ENCODE results near the gene EPAS1. TPM values are rescaled to one million over a fixed set of nuclear protein-coding genes. Genes with fewer than 3 reads are reported as not detected.

EPAS1 gene
- total RNA-seq, 1 experiment from 2014 or later: 77.3 TPM

- H3K36me3 Mint-ChIP-seq (ENCODE audit: insufficient read depth, unreplicated experiment): peaks cover 30% of the 10 kb centered on the region
- no peaks in the 10 kb centered on the region for H3K27me3 ChIP-seq (replicated peaks; ENCODE audit: control insufficient read depth, insufficient read depth, low read length)
- ChIA-PET CTCF (interaction anchor here (1.0 kb wide), 1 partner anchor 35 kb away, joined by 4 read pairs; no protein-coding TSS in a partner anchor), POLR2A (interaction anchor here (0.6 kb wide), 1 partner anchor 33 kb away, joined by 4 read pairs; no protein-coding TSS in a partner anchor)
- peaks cover 9% of the 10 kb centered on the region for H3K9me3 Mint-ChIP-seq (ENCODE audit: unreplicated experiment)
- H3K36me3 ChIP-seq (ENCODE audit: control insufficient read depth, insufficient read depth, low read length): 0 out of 2 replicates have a peak, but pooled peaks cover 2% of the 10 kb centered on the region
- peak in 1 of 2 experiments; percentile 30 for DNase-seq
- peaks cover 46% of the 10 kb centered on the region for H3K4me1 Mint-ChIP-seq (ENCODE audit: low read depth, unreplicated experiment)
- H3K9me3 ChIP-seq: no peaks in the 10 kb centered on the region
- H3K27ac Mint-ChIP-seq (ENCODE audit: unreplicated experiment): no peak overlapping the region
- intact Hi-C loops (cut with micrococcal nuclease; ENCODE audit: unreplicated experiment): loop anchor here (1.0 kb wide), 1 partner anchor 65 kb away; no protein-coding TSS in a partner anchor
- peak in 1 of 2 experiments; percentile 30 for TF ChIP-seq CTCF (IDR thresholded peaks at IDR 0.05; ENCODE audit: insufficient read depth in 1 of 2, low read depth in 1 of 2, low read length in 1 of 2, severe bottlenecking in 1 of 2, unreplicated experiment in 1 of 2)
- no TSS peak for BruUV-seq (replicated peaks)
- H3K4me1 ChIP-seq: peaks cover 30% of the 10 kb centered on the region
- peak overlapping the region; percentile 90 for H3K4me3 ChIP-seq (ENCODE audit: low read depth, low read length)
- peaks cover 2% of the 10 kb centered on the region for H3K27me3 Mint-ChIP-seq (ENCODE audit: insufficient read depth, unreplicated experiment)
- H3K4me3 Mint-ChIP-seq (ENCODE audit: unreplicated experiment): peak overlapping the region; percentile 83
Observed at GRCh38 chr2:46300406-46300832, 3.2 kb downstream of the EPAS1 start.

GRCh38 chr2:46302005-46302695 lies 4.9 kb downstream of the EPAS1 start:
- ChIA-PET CTCF (no interaction called here), POLR2A (no interaction called here)
- peaks cover 9% of the 10 kb centered on the region for H3K9me3 Mint-ChIP-seq (ENCODE audit: unreplicated experiment)
- H3K27ac Mint-ChIP-seq (ENCODE audit: unreplicated experiment): peak overlapping the region; percentile 21
- intact Hi-C loops (cut with micrococcal nuclease; ENCODE audit: unreplicated experiment): no loop called here
- H3K27me3 Mint-ChIP-seq (ENCODE audit: insufficient read depth, unreplicated experiment): no peaks in the 10 kb centered on the region
- no peak overlapping the region for H3K4me3 Mint-ChIP-seq (ENCODE audit: unreplicated experiment)
- Histone ChIP-seq H3K4me1 (peaks cover 47% of the 10 kb centered on the region), H3K4me3 (ENCODE audit: low read depth, low read length) (no peak overlapping the region), H3K27me3 (replicated peaks; ENCODE audit: control insufficient read depth, insufficient read depth, low read length) (no peaks in the 10 kb centered on the region), H3K9me3 (no peaks in the 10 kb centered on the region), H3K36me3 (ENCODE audit: control insufficient read depth, insufficient read depth, low read length) (0 out of 2 replicates have a peak, but pooled peaks cover 2% of the 10 kb centered on the region)
- H3K36me3 Mint-ChIP-seq (ENCODE audit: insufficient read depth, unreplicated experiment): peaks cover 34% of the 10 kb centered on the region
- no peak for DNase-seq
- peaks cover 54% of the 10 kb centered on the region for H3K4me1 Mint-ChIP-seq (ENCODE audit: low read depth, unreplicated experiment)
- BruUV-seq (replicated peaks): no TSS peak
- no peak for TF ChIP-seq CTCF (IDR thresholded peaks at IDR 0.05; ENCODE audit: insufficient read depth in 1 of 2, low read depth in 1 of 2, low read length in 1 of 2, severe bottlenecking in 1 of 2, unreplicated experiment in 1 of 2)

DNA sequence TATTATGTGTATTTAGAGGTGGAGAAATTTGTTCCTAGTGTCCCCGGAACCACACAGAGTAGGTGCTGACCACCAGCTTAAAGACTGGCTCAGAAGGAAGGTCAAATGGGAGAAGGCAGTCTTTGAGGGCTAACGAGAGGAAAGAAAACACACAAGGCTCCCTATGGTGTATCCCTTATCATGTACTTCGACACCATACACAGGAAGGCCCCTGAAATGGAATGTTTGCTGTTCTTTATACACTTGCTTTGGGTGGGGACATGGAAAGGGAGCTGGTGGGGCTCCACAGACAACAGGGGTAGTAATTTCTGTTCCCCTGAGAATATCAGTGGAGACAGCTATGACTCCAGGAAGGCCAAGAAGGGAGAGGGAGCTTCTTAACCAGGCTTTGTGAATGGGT lies 6.0 kb downstream of the EPAS1 start:
- peaks cover 25% of the 10 kb centered on the region for H3K36me3 Mint-ChIP-seq (ENCODE audit: insufficient read depth, unreplicated experiment)
- H3K9me3 Mint-ChIP-seq (ENCODE audit: unreplicated experiment): peaks cover 9% of the 10 kb centered on the region
- H3K4me1 ChIP-seq: peaks cover 58% of the 10 kb centered on the region
- ChIA-PET CTCF (interaction anchor here (0.7 kb wide), 1 partner anchor 242 kb away, joined by 3 read pairs; no protein-coding TSS in a partner anchor), POLR2A (no interaction called here)
- H3K27me3 ChIP-seq (replicated peaks; ENCODE audit: control insufficient read depth, insufficient read depth, low read length): no peaks in the 10 kb centered on the region
- H3K4me1 Mint-ChIP-seq (ENCODE audit: low read depth, unreplicated experiment): peaks cover 64% of the 10 kb centered on the region
- peaks cover 2% of the 10 kb centered on the region; the same call in 1 of the 2 replicates for H3K36me3 ChIP-seq (ENCODE audit: control insufficient read depth, insufficient read depth, low read length)
- H3K27me3 Mint-ChIP-seq (ENCODE audit: insufficient read depth, unreplicated experiment): no peaks in the 10 kb centered on the region
- no TSS peak for BruUV-seq (replicated peaks)
- no peak for DNase-seq
- intact Hi-C loops (cut with micrococcal nuclease; ENCODE audit: unreplicated experiment): no loop called here
- TF ChIP-seq CTCF (IDR thresholded peaks at IDR 0.05; ENCODE audit: insufficient read depth in 1 of 2, low read depth in 1 of 2, low read length in 1 of 2, severe bottlenecking in 1 of 2, unreplicated experiment in 1 of 2): no peak
- no peaks in the 10 kb centered on the region for H3K9me3 ChIP-seq
- no peak overlapping the region for H3K4me3 Mint-ChIP-seq (ENCODE audit: unreplicated experiment)
- peak overlapping the region; percentile 21 for H3K27ac Mint-ChIP-seq (ENCODE audit: unreplicated experiment)
- no peak overlapping the region for H3K4me3 ChIP-seq (ENCODE audit: low read depth, low read length)
